ENCODE data around the gene GMDS. TPM values are rescaled to one million over a fixed set of nuclear protein-coding genes. Genes with fewer than 3 reads are reported as not detected.

The GMDS gene
- total RNA-seq, 1 donor from 2014 or later: 65.2 TPM

DNA sequence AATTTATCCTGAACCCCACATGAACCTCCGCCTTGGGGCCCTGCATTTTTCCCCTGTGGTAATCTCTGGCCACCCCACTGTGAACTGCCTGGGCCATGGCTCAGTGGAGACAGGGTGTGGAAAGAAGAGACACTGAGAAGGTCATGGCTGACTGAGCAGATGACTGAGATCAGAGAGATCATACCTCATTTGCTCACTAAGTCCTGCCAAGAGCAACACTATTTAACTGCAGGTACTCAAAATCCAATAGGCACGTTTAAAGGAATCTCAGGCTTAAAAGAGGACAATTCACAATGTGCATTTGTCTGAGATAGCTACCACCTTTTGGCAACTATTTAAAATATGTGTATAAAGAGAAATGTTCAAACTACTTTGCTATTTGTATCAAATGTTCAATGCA, 305.0 kb downstream of the GMDS start:
- DNase-seq (ENCODE audit: low spot score): no peak

DNA sequence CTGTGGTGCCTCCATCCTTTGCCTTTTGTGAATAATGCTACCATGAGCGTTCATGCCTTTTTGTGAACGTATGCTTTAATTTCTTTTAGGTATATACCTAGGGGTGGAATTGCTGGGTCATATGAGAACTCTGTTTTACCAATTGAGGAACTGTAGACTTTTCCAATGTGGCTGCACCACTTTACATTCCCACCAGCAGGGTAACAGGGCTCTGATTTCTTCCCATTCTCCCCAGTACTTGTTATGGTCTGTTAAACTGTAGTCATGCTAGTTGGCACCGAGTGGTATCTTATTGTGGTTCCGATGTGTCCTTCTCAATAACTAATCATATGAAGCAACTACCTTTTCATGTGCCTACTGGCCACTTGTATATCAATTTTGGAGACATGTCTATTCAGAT, 312.1 kb downstream of the GMDS start:
- DNase-seq (ENCODE audit: low spot score): no peak

DNA sequence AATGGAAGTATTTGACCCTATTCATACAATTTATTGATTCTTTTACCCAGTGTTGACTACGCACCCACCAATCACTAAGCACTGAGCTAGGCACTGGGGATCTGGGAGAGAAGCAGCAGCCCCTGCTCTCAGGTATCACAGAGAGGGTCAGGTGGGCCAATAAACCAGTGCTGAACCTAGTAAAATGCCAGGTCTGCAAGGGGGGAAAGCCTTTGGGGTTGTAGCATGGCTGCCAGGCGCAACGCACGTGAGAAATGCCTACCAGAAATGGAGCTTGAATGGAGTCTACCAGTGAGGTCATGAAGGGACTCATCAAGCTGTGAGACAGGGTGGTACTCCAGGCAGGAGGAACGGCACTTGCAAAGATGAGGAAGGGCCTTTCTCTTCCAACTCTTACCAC, 313.6 kb downstream of the GMDS start:
- DNase-seq (ENCODE audit: low spot score): no peak

DNA sequence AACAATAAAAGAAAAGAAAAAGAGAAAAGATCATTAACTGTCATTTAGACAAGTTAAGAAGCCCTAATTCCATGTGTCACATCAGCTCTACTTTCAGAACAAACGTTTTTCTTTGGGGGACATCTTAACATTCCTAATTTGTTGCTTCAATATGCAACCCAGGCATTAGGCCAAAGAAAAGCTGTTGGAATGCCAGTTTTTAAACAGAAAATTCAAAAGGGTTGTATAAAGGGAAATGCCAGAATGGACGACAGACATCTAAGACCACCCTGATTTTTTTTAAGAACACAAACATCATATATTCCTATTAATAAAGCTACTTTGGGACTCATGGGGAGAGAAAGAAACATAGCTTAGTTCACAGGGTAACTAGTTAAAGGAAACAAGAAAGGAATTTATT, 315.0 kb downstream of the GMDS start:
- DNase-seq (ENCODE audit: low spot score): no peak

DNA sequence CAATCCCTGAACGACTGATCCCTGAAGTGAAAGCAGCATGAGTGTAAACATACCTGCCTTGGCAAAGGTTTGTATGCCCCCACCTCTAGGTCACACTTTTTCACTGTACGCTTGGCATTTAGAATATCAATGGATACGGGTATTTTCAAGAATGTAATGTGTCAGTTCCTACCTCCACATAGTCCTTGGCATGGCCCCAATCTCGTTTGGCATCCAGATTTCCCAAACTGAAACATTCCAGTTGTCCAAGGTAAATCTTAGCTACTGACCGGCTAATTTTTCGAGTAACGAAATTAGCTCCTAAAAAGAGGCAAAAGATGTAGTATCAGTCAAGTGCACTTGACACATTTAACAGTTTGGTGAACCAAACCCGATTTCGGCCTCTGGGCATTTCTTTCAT, 315.5 kb downstream of the GMDS start:
- no peak for DNase-seq (ENCODE audit: low spot score)

DNA sequence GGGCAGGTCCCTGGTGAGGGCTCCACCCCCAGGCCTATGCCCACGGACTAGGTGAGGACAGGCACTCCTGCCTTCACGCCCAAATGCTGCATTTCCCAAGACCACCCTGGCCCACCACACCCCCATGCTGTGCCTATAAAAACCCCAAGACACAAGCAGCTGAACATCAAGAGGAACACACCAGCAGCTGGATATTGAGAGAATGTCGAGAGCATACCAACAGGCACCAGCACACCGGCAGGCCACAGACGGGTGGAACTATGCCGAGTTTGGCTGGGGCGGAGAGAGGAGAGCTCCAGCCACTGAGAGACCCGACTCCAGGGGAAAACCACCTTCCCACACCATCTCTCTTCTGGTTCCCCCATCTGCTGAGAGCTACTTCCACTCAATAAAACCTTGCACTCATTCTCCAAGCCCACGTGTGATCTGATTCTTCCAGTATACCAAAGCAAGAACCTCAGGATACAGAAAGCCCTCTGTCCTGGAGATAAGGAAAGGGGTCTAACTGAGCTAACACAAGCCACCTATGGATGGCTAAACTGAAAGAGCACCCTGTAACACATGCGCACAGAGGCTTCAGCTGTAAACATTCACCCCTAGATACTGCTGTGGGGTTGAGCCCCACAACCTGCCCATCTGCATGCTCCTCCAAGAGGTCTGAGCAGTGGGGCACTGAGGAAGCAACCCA, 319.5 kb downstream of the GMDS start:
- no peak for DNase-seq (ENCODE audit: low spot score)

DNA sequence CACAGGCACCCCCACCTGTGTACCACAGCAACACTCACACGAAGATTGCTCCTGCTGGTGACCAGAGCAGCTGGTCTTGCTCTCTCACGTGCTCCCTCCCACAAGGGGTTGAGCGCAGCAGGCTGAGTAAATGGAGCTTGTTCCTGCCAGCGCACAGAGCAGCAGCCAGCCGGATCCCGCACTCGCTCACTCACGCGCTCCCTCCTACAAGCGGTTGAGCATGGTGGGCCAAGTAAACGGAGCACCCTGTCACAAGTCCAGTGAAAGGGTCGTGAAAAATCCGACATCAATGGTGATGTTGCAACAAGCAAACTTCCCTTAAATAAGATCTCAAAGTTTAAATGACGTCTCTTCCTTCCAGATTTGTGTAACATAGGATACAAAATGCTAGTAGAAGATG, 322.0 kb downstream of the GMDS start:
- DNase-seq (ENCODE audit: low spot score): no peak

DNA sequence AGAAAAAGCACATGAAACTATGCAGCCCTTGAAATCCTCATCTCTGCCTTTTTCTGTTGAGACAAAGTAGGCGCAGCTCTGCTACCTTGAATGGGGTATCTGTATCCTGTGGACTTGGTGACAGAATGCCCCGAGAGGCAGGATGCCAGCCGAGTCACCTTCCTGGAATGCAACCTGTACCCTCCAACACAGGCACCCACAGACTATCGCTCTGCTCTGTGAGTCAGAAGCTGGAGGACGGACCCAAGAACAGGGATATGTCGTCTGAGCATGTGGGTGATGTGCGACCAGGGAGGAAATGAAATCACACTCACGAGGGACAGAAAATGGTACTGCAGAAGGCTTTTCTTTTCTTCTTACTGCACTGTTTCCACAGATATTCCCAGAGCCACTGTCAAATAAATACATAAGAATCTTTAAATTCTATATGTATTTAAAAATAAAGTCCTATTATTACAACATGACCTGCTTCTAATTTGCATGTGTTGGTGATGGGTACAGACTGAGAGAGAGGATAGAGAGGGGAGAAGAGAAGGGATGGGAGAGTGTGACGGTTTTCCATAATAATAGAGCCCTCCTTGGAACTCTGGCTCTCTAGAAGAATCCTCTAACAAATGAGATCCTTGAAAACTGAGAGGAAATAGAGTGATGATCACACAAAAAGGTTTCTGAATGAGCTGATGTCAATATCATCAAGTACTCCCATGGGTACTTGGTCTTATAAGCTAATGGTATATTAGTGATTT, 327.6 kb downstream of the GMDS start:
- peak; percentile 59 for DNase-seq (ENCODE audit: low spot score)

DNA sequence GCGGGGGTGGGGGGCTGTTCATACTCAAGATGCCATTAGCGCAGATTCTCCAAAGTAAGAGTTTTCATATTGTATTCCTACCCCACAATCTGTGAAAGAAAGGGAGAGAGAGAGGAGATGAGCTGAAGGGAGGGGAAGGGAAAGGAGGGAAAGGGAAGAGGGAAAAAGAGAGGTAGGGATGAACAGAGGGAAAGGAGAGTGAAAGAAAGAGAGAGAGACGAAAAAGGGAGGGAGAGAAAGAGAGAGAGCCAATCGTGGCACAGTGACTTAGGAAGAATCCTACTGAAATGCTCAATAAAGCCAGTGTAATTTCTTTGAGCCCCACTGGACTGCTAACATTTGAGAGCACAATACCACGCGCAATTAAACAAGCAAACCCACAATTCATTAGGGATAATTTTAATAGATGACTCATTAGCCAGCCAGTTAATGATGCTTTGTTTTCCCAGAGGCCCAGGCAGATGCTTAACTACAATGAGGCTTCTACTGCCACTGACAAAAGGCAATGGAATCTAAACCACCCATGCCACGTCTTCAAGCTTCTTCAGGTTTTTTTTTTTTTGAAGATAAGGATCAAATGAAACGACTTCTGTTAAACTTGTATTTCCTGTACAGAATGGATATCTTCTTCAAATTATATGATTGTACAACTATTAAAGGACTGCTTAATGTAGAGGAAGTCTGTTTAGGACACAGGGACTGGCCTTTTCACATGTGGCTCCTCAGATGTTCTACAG, 328.9 kb downstream of the GMDS start:
- no peak for DNase-seq (ENCODE audit: low spot score)

DNA sequence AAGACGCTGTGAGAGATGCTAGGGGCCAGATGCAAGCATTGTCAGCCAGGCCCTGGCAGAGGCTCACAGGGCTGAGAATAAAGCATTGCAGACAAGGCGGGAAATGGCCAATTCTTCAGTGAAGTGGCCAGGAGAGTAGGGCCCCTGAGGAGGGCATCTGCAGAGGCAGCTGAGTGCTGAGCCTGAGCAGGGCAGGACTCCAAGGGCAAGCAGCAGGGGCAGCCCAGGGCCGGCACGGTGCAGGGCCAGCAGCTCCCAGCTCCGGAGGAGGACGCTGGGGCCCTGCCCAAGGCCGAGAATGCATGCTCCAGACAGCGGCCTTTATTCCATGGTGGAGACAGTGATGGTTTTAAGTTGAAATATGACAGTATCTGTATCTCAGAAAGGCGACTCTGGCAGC, 330.2 kb downstream of the GMDS start:
- no peak for DNase-seq (ENCODE audit: low spot score)

DNA sequence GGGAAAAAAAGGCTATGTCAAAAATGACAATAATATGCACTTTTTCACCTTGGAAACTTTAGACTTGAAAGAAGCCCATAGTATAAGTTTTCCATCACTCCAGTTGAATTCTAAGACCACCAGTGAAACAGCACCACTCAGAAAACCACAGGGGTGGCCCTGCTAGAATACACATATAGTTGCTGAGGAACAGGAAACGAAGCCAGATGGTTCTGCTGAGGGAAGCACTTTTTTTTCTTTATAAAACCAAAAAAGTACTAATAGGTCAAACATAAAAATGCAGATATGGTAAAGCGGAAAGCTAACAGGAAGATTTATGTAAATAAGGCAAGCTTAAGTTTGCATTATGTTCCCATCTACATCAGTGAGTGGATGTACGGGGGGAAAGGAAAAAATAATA, 331.8 kb downstream of the GMDS start:
- DNase-seq (ENCODE audit: low spot score): no peak

DNA sequence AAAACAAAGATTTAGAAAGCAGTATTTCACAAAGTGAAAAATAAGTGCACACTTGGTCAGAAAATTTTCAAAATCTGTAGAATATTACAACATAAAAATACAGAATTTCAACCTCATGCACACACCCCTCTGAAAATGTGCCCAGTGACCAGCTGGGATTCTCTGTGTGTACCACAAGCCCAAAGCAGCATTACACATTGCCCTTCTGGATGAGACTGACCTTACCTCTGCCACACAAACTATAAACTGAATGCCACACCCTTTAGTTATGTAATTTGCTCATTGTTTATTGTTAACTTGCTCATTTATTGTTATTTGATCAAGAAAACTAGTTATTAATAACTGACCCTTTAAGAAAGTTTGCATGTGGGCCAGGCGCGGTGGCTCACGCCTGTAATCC, 332.7 kb downstream of the GMDS start:
- DNase-seq (ENCODE audit: low spot score): no peak

DNA sequence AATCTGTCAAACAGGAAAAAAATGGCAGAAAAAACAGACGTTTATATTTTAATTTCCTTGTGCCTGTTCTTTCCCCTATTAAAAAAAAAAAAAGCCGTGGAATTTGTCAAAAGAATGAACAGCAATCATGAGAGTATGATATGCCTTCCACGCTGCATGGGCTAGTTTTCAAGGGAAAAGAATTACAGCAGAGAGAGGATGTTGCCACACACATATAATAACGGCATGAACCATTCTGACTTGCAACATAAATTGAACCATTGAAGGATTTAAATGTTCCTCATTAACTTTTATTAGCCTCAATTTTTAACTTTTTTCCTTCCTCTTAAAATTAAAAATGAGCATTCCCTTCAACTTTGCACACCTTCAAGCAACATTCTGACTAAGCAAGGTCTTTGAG, 333.9 kb downstream of the GMDS start:
- DNase-seq (ENCODE audit: low spot score): no peak

DNA sequence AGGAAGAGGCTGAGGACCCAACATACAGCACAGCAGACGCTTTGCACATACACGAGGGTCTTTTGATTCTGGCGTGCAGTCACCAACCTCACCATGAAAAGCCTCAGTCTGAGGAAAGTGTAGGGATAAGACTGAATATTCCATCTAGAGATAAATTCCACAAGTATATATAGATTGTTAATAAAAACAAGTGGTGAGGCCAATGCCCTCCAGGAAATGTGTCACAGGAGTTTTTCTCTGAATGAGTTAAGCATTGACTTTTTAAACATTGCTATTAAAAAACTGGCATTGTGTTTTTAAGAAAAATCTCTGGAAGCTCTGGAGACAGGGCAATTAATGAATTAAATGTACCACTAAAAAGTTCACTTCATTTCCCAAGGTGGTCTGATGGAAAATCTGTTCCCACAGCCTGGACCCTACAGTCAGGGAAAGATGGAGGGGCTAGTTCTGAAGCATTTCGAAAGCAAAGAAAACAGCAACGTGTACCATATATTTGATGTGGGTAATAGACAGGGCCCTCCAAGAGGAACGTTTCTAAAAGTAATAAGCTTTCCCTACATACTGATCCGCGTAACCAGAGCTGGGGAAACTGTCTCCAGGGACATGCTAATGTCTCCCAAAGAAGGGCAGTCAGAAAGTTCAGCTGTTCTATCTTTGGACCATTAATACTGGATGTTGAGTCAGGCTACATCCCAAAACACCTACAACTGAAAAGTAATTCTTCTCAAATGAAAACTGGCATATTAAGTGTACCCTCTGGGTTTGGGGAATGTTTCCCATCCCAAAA, 334.6 kb downstream of the GMDS start:
- no peak for DNase-seq (ENCODE audit: low spot score)

DNA sequence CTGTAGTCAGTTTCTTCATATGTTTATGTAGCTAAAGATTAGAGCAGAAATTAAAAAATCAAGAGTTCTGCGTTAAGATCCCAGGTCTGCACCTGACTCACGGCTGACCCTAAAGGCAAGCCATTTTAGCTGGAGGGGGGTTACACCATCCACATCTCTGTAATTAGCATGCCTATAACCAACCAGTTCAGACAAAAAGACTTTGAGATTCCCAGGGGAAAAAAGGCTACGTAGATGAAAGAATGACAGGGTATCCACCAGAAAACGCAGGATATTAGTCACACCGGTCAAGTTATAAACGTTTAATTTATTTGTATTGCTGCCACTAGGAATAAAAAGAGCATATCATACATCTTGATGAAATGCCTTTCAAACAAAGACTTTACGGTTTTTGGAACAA, 336.6 kb downstream of the GMDS start:
- DNase-seq (ENCODE audit: low spot score): no peak

DNA sequence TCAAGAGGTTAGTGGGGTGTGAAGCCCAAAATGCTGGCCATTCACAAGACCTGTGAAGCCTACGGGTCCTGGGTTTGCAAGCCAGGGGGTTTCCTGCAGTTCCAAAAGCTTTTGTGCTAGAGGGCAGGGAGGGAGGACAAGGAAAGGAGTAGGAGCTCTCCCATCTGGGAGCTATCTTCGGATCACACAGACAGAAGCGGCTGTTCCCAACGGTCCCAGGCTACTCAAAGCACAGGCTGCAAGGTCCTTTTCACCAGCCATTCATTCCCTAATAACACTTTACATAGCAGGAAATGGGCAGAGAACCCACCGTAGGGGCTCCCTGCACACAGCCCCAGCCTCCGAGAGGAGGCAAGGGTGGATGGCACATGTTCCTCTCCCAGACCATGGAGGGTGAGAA, 338.8 kb downstream of the GMDS start:
- no peak for DNase-seq (ENCODE audit: low spot score)

DNA sequence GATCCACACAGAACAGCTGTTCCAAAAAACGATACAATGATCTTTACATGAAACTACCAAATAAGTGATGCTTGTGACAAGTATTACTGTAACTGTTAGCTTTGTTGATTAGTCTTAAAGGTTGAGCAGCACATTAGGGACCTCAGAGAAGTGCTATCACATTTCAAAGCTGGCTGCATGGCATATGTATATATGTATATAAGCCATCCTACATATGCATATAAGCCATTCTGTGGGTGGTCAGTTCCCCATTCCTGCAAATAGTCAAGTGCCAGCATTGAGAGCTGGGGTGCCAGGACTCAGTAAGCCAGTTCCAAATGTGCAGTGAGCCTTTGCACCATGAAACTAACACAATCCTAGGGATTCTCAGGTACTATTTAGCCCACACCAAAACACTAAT, 339.4 kb downstream of the GMDS start:
- DNase-seq (ENCODE audit: low spot score): no peak

DNA sequence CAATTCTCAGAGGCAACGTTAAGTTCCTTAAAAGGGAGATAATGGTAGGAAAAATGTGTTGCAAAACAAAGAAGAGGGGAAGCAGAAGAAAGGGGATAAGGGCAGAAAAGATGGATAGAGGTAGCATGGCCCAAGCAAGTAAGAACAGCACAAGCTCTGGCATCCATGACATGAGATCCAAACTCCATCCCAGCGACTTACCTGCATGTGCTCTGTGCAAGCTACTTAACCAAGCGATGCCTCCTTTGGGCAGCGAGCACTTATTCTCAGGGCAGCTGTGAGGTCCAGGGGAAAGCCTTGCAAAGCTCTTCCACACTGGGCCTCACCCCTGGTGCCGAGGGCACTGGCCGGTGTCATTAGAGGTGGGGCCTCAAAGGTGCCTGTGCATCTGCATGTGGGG, 340.5 kb downstream of the GMDS start:
- DNase-seq (ENCODE audit: low spot score): no peak

DNA sequence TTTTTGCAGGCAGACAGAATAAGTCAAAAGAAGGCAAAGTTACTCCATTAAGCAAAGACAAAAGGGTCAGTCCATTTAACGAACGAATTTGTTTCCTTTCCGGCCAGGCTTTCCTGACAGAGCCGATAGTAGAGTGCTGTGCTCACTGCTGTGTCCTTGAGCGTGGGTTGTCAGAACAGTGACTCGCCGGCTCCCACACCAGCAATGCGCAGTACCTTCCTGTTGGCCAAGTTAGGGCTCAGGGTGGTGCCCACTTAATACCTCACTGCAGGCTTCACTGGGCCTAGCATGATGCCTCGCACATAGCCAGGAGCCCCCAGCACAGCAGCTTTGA, 341.0 kb downstream of the GMDS start:
- no peak for DNase-seq (ENCODE audit: low spot score)

DNA sequence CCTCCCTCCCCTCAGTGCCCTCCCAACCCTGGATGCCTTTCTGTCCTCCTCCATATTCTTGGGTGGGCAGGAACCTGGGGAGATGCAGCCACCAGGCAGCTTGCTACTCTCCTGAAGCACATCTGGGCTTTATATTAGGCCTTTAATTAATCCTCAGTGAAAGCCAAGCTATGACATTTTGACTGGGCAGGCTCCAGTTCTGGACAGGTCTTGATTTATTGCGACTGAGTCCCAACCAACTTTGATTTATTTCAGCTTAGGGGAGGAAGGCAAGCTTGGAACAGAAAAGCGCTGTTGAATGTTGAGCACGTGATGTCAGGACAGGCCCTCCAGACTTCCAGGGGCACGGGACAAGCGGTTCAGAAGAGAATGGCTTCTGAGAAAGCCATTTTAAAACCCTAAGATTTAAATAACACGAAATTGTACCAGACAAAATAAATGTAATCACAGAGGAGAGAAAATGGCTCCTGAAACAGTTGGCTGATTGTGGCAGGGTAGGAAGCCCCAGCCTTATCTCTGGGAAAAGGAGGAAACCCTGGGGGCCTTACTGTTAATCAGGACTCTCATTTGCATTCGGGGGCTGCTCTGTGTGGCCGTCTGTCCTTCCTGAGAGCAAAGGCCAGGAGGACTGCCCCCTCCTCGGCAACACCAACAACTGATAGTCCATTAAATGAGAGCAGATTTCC, 341.5 kb downstream of the GMDS start:
- no peak for DNase-seq (ENCODE audit: low spot score)

DNA sequence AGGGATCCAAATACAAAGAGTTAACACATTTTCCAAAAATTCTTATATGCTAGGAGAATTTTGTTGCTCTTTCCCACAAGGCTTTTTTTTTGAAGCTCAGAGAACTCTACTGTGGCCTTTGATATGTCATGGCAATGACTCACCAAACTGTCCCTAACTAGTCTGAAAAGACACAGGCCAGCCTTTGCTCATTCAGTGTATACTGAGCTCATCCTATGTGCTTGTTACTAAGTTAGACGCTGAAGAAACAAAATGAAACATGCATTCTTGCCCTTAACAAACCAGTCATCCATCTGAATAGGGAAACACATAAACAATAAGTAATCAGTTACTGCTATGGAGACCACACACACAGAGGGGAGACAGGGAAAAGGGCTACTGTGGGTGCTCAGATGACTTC, 343.8 kb downstream of the GMDS start:
- DNase-seq (ENCODE audit: low spot score): no peak

DNA sequence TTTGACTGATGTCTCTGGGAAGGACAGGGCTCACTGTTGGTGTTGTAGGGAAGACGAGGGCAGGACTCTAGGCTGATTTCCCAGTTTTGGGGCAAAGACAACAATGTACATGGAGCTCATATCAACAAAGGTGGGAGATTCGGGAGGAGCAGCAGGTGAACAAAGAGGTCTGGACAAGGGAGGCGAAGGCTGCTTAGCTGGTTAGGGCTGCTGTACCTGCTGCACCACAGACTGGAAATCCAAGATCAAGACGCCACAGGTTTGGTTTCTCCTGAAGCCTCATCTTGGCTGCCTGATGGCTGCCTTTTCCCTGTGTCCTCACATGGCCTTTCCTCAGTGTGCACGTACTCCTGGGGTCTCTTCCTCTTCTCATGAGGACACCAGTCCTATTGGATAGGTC, 348.5 kb downstream of the GMDS start:
- DNase-seq (ENCODE audit: low spot score): no peak
